ENCODE results near the gene PSMD12. TPM values are rescaled to one million over a fixed set of nuclear protein-coding genes. Genes with fewer than 3 reads are reported as not detected.

The PSMD12 gene
- total RNA-seq, 1 experiment from 2014 or later: 21.3 TPM

Other genes with a start within 250 kb of the PSMD12 start
- 49.9 and 75.0 TPM in 2 replicates for gene HELZ, start 121.4 kb downstream of the PSMD12 start, total RNA-seq (2014; rRNA removed; shearing (Covaris generic))
- 19.9 and 24.0 TPM in 2 replicates for gene PITPNC1, start 10.7 kb upstream of the PSMD12 start, total RNA-seq (2014; rRNA removed; shearing (Covaris generic))